Heart left ventricle (tissue), 16 donors: ENCODE results near the gene WDR86. TPM values are rescaled to one million over a fixed set of nuclear protein-coding genes. Genes with fewer than 3 reads are reported as not detected.
A peak's percentile ranks its signal among the peaks of the same experiment; 100 is the strongest.

Experiments
- ATAC-seq, 4 donors: fragments of 200-7000 bp; cut with Tn5 transposase; one replicate each; pipeline ENCODE4 v1.9.1; 2020 to 2022; ENCODE audit warnings: moderate library complexity in 4 of 4, mild to moderate bottlenecking in 3 of 4, moderate number of reproducible peaks in 1 of 4
- DNase-seq, 5 donors: peaks; one replicate each; pipeline ENCODE4 v3.0.0-alpha.2; 2020
- H3K27ac ChIP-seq, 12 donors: fragments of 200-600 bp; sonication (generic) in 4 of 12; one replicate each; pipeline versions ENCODE4 v1.5.0 to v1.8.0; 2016 to 2022; ENCODE audit warnings: mild to moderate bottlenecking in 2 of 12
- H3K27me3 ChIP-seq, 9 donors: fragments of 200-600 bp; sonication (generic) in 2 of 9; one replicate each; pipeline versions ENCODE4 v1.5.1 to v1.8.0; 2016 to 2022; ENCODE audit warnings: mild to moderate bottlenecking in 3 of 9
- H3K36me3 ChIP-seq, 9 donors: fragments of 200-600 bp; sonication (generic) in 2 of 9; one replicate each; pipeline versions ENCODE4 v1.5.0 to v1.8.0; 2018 to 2022; ENCODE audit warnings: mild to moderate bottlenecking in 2 of 9
- H3K4me1 ChIP-seq, 12 donors: fragments of 200-600 bp; sonication (generic) in 4 of 12; one replicate each; pipeline versions ENCODE4 v1.5.0 to v1.8.0; 2016 to 2022; ENCODE audit warnings: mild to moderate bottlenecking in 3 of 12
- H3K4me3 ChIP-seq, 12 donors: fragments of 200-600 bp; sonication (generic) in 4 of 12; one replicate each; pipeline versions ENCODE4 v1.5.0 to v1.8.0; 2017 to 2022; ENCODE audit warnings: mild to moderate bottlenecking in 9 of 12, moderate library complexity in 4 of 12
- H3K9me3 ChIP-seq, 12 donors: fragments of 200-600 bp; sonication (generic) in 4 of 12; one replicate each; pipeline versions ENCODE4 v1.5.0 to v1.8.0; 2016 to 2022; ENCODE audit warnings: mild to moderate bottlenecking in 1 of 12
- CTCF ChIP-seq, 12 donors: fragments of 200-600 bp; sonication (generic) in 4 of 12; IDR thresholded peaks; one replicate each; pipeline versions ENCODE4 v1.5.0 to v1.8.0; 2018 to 2022; ENCODE audit warnings: antibody characterized with exemption in 12 of 12, mild to moderate bottlenecking in 5 of 12
- POLR2A ChIP-seq, 2 donors: fragments of 450-650 bp; IDR thresholded peaks; one replicate each; pipeline ENCODE4 v1.6.1; 2017; ENCODE audit warnings: antibody characterized with exemption in 2 of 2, mild to moderate bottlenecking in 2 of 2, moderate library complexity in 2 of 2
- WGBS, 4 donors: extraction: QIAGEN DNeasy Blood & Tissue Kit in 2 of 4; methylation state at CpG; one replicate each; pipeline versions ENCODE4 v1.1.5 to v1.1.7; 2013 to 2018; 5-methylcytosine and 5-hydroxymethylcytosine counted together
- intact Hi-C, 10 donors: fragments of 100-400 bp; cut with DNase I; formaldehyde crosslinking; loops; one replicate each; pipeline versions ENCODE4 v1.11.1 to v1.14.2; 2022
- polyA plus RNA-seq, 2 donors: library from polyadenylated mRNA; stranded (reverse); fragments of 200-250 nt; gene quantifications; one replicate each; pipeline ENCODE4 v1.2.3, GENCODE V29; 2013
- total RNA-seq, 9 donors: library from RNA; depleted of rRNA in 2 of 9; stranded (reverse); fragments of >200 nt in 2 of 9; fragmentation: NEBNext Ultra II Directional in 3 of 9; extraction: Animal tissue kit (Norgen Biotek cat#: 25700) in 3 of 9; gene quantifications; one replicate each; pipeline versions ENCODE4 v1.1.0 to v1.2.4, GENCODE V29; 2016 to 2023
- donor health status: ischemic (EF 13 %, LVEDD 7.1; RV severe dilation, severe dysfunction).
- donor health status: healthy with polysubstance abuse.
- donor health status: DM: no; HTN: yes; CAD: no.
- donor health status: DM: no; HTN: no; CAD: no.
- donor health status: ischemic (EF 25% LVEDD 6.9; RV normal size, moderate dysfunction).
- donor health status: ischemic (EF 25% LVEDD 5.7; RV mildly dilated, moderate dysfunction).
- donor health status: healthy.
- donor health status: DM: yes; HTN: yes; CAD: no.
- donor health status: ischemic (EF 35%, LVEDD 5.7; RV mildly dilated, moderate dysfunction).
- donor health status: nonischemic (EF 11% LVEDD 7.7; RV severe dilation, severe dysfunction).
- donor health status: DM: yes; HTN: yes; CAD: no.
- donor health status: PGD.
- donor health status: ischemic (EF 29% LVEDD 5.4; RV normal size, mild dysfunction).
- donor health status: nonischemic (EF 23%, LVEDD 6.1; RV moderate dilation, normal function).

The WDR86 gene
- total and polyA plus RNA-seq, 11 donors, result 0.37 to 1.7 (median 0.52) TPM; not detected in 5

GRCh38 chr7:151426441-151426903 lies 16.6 kb upstream of the WDR86 start:
- TF ChIP-seq CTCF (IDR thresholded peaks at IDR 0.05) (no peak), POLR2A (IDR thresholded peaks at IDR 0.05) (no peak)
- Histone ChIP-seq H3K27me3 (peaks cover 0 to 4% (median 0%) of the 10 kb centered on the region in 9 donors), H3K9me3 (no peaks in the 10 kb centered on the region), H3K4me1 (peaks cover 0 to 22% (median 2%) of the 10 kb centered on the region in 12 donors), H3K4me3 (peak overlapping the region in 5 of 12 donors; percentile 3 to 32 (median 26)), H3K36me3 (no peaks in the 10 kb centered on the region), H3K27ac (peak overlapping the region in 8 of 12 donors; percentile 14 to 61 (median 36))
- DNase-seq (peak in 4 of 5 donors; percentile 54 to 80 (median 70)), ATAC-seq (peak in 3 of 4 donors; percentile 42 to 77 (median 45))
- intact Hi-C loops, result no loop called here
- WGBS, 4 donors, result 37 to 52% (median 50%) methylated on average over 14 of the region's 14 CpGs

- no peaks in the 10 kb centered on the region for H3K9me3 ChIP-seq
- H3K4me1 ChIP-seq, result peaks cover 0 to 22% (median 2%) of the 10 kb centered on the region in 12 donors
- peak overlapping the region in 7 of 12 donors; percentile 14 to 61 (median 37) for H3K27ac ChIP-seq
- DNase-seq (no peak), ATAC-seq (peak in 2 of 4 donors; percentile 40 to 75)
- no peaks in the 10 kb centered on the region for H3K36me3 ChIP-seq
- intact Hi-C loops, result no loop called here
- peaks cover 0 to 4% (median 0%) of the 10 kb centered on the region in 9 donors for H3K27me3 ChIP-seq
- no peak for TF ChIP-seq POLR2A (IDR thresholded peaks at IDR 0.05)
- no peak for TF ChIP-seq CTCF (IDR thresholded peaks at IDR 0.05)
- WGBS, 4 donors, result 68 to 73% (median 72%) methylated on average over 7 of the region's 7 CpGs
- peak overlapping the region in 5 of 12 donors; percentile 3 to 32 (median 26) for H3K4me3 ChIP-seq
Measured at GRCh38 chr7:151425670-151426440, 16.0 kb upstream of the WDR86 start.

GRCh38 chr7:151424799-151425198 lies 15.0 kb upstream of the WDR86 start:
- Histone ChIP-seq H3K4me1 (peaks cover 0 to 22% (median 2%) of the 10 kb centered on the region in 12 donors), H3K4me3 (no peak overlapping the region), H3K36me3 (no peaks in the 10 kb centered on the region), H3K9me3 (peaks cover 0 to 7% (median under 1%) of the 10 kb centered on the region in 12 donors), H3K27ac (no peak overlapping the region), H3K27me3 (peaks cover 0 to 8% (median 0%) of the 10 kb centered on the region in 9 donors)
- TF ChIP-seq CTCF (IDR thresholded peaks at IDR 0.05) (no peak), POLR2A (IDR thresholded peaks at IDR 0.05) (no peak)
- ATAC-seq (no peak), DNase-seq (no peak)
- 82 to 90% (median 85%) methylated on average over 5 of the region's 5 CpGs for WGBS, 4 donors
- intact Hi-C loops, result no loop called here

GRCh38 chr7:151423936-151424335 lies 14.1 kb upstream of the WDR86 start:
- WGBS, 4 donors, result 85 to 89% (median 88%) methylated on average over 5 of the region's 5 CpGs
- intact Hi-C loops, result no loop called here
- no peak for TF ChIP-seq CTCF (IDR thresholded peaks at IDR 0.05)
- no peak for TF ChIP-seq POLR2A (IDR thresholded peaks at IDR 0.05)
- Histone ChIP-seq H3K9me3 (peaks cover 0 to 15% (median 4%) of the 10 kb centered on the region in 12 donors), H3K27me3 (peaks cover 0 to 12% (median 0%) of the 10 kb centered on the region in 9 donors), H3K36me3 (no peaks in the 10 kb centered on the region), H3K4me1 (peaks cover 0 to 21% (median 2%) of the 10 kb centered on the region in 12 donors), H3K27ac (no peak overlapping the region), H3K4me3 (no peak overlapping the region)
- no peak for DNase-seq
- ATAC-seq, result no peak
